Prostate gland (tissue), 2 donors: ENCODE results near the gene DNLZ.

Source experiments
- CTCF ChIP-seq, 4 experiments: fragments of 200-600 bp in 2 of 4; fragments of 450-650 bp in 2 of 4; sonication (generic) in 2 of 4; IDR thresholded peaks; 1 replicate in 3 of 4; 2 replicates in 1 of 4; pipeline ENCODE4 v1.5.1; 2016 to 2019; ENCODE audit warnings: antibody characterized with exemption in 4 of 4, mild to moderate bottlenecking in 2 of 4, moderate library complexity in 2 of 4
- POLR2A ChIP-seq: fragments of 450-650 bp; IDR thresholded peaks from one replicate; pipeline ENCODE4 v1.6.1; 2016; ENCODE audit warnings: antibody characterized with exemption, mild to moderate bottlenecking

GRCh38 chr9:136348691-136349090 is 14.9 kb downstream of the DNLZ start:
- TF ChIP-seq CTCF (IDR thresholded peaks at IDR 0.05) (no peak), POLR2A (no peak)
